HG03520 (cell line): ENCODE data around the gene SCGB1C1.
A peak's percentile ranks its signal among the peaks of the same experiment; 100 is the strongest.

Source experiments
- ATAC-seq: cut with Tn5 transposase; IDR thresholded peaks from one replicate; pipeline ENCODE4 v1.9.1; 2021; ENCODE audit warnings: mild to moderate bottlenecking, moderate library complexity; ENCODE audit not compliant: unreplicated experiment

Gene SCGB1C1

DNA sequence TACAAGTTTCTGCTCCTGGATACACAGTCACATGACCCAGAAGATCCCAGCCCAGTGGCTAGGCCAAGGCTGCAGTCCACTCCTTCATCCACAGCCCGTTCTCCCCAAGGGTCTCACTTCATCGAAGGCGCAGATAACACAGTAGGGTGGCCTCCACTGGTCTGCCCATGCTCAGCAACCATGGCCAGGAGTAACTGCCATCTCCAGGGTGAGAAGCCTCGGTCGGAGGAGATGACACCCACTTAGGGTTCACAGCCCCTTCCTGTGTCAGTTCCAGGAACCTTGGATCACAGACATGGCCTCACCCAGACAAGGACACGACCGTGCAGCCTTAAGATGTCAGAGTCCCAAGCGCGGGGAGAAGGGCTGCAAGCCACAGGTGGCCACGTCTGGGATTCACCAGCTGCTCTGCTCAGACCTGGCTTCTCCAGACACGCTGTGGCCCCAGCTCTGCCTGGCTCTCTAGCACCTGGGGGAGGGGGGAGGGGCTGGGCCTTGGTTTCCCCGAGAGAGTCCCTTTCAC, 11.8 kb downstream of the SCGB1C1 start:
- ATAC-seq, result no peak

DNA sequence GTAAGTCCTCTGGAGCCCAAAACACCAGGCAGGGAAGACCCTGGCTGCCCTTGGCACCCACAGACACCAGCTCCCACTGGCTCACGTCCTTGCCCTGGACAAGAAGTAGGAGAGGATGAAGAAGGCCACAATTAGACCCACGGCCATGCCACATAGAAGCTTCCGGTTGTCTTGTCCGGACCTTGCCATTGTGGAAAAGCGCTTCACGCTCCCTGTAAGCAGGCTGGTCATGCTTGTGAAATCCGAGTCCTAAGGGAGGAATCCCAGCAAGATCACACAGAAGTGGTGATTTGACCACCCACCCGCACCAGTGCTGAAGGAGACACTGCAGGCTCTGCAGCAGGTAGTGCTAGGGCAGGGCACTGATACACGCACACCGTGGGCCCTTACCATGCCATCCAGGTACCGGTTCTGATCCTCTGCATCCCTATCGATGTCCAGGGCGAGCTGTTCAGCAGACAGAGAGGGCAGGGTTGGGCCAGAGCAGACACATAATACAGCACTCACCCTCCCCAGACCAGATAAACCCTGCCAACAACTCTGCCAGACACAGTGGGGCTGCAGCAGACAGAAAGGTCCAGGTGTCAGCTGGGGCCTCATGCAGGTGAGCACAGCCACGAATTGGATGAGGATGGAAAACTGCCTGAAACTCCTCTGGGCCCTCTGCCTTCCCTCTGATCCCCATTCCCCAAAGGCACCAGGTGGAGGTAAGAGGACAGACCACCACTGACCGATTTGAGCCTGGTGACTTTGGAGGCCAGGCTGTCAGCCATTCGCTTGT, 12.5 kb downstream of the SCGB1C1 start:
- ATAC-seq, result no peak

DNA sequence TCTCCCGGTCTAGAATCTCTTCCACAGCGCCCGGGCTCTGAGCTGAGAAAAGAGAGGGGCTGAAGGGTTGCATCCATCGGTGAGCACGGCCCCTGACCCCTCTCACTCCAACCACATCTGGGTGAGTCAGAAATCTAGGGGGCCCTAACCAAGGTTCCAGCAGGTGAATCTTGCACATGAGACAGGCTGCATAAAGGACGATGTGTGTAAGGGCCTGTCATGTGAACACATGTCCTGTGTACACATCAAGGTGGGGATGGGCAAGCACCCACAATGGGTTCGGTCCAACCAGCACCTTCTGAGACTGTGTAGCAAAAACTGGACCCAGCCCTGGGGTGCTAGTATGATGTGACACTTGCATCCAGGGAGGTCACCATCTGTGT, 13.1 kb downstream of the SCGB1C1 start:
- no peak for ATAC-seq

DNA sequence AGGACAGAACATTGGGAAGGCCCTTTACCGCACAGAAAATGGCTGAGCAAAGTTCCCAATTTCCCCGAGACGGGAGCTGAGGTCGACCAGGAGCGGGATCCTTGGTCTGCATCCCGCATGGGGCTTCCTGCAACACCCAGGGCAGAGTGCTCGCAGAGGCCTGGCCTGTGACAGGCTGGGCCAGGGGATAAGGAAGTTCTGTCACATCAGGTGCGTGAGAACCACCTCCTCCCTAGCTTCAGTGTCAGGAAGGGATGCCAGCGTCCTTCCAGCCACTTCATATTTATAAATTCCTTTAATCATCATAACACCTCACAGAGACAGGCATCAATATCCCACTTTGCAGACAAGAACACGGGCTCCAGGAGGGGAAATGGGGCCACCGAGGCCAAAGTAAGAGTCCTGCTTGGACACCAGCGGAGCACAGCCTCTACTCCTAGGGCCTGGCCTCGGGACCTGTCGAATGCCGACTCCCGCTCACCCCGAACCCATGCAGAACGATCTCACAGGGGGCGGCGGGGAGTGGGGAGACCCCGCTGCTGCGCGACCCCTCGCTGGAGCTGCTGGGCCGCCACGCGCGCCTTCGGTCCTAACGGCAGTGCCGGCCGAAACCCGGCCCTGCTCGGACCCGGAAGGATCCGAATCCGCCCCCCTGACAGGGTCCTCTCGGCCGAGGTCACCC, 13.8 kb downstream of the SCGB1C1 start:
- no peak for ATAC-seq

DNA sequence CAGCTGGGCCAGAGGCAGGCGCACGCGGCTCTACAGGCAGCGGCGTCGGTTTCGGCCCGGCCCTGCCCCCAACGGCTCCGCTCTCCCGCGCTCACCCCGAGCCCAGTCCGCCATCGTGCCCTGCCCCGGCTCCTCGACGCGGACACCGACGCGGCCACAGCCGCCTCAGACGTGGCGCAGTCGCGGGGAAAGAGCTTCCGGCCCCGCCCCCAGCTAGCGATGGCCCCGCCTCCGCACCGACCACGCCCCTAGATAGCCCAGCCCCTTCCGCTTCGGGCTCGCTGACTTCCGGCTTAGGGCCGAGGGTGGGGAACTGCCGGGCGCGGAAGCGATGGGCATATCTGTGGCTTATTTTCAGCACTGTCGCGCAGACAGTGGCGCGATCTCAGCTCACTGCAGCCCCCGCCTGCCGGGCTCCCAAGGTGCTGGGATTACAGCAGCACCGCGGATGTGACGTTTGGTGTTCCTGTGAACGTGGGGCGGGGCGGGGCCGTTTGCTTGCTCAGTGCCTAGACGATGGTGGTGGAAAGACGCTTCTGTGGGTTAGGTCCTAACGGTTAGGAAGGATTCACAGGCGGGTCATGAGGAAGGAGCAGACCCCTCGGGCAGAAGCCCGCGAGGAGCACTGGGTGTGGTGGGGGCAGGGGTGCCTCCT, 14.5 kb downstream of the SCGB1C1 start, which contains the start of the genes BET1L and RIC8A:
Gene BET1L (minus strand): TSS at position 192 of the 655 bp plus-strand sequence. CDS start 78 bp downstream, at position 114.
Gene RIC8A (plus strand): TSS at position 501 of the 655 bp plus-strand sequence. CDS start 1,147 bp downstream, outside the sequence.
- ATAC-seq, result peak; percentile 76

DNA sequence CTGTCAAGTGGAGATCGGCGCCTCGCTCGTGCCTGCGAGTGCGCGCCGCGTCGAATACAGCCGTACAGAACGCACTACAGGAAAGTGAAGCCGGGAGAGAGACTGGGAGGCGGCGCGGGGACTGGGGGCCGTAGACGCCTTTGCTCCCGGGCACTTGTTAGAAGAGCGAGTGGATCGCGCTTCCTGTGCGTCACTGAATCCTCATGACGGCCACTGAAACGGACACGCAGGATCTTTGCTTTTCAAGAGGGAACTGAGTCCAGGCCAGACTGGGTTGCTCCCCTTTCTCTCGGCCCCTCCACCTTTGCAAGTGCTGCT, 14.9 kb downstream of the SCGB1C1 start:
- ATAC-seq, result peak; percentile 15

DNA sequence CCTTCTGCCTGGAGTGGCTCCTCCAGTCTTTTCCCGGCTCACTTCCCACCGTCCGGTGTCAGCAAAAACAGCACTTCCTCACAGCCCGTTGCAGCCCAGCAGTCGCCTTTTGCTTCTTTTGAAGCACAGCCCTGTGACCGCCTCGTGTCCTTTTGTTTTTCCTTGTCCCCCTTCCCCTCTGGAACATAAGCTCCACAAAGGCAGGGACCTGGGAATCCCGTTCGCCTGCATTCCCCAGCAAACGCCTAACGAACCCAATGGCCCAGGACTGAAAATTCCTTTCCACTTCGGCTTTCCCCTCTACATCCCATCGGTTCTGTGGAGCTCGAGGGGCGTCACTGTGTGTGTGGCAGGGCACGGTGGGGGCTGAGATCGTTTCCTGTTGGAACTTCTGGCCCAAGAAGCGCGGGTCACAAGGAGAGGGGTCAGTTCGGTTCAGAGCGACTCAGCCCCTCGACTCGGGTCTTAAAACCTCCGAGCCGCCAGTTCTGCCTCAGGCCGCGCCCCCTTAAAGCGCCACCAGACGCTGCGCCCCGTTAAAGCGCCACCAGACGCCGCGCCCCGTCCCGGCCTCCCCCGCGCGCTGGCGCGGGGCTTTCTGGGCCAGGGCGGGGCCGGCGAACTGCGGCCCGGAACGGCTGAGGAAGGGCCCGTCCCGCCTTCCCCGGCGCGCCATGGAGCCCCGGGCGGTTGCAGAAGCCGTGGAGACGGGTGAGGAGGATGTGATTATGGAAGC, 15.5 kb downstream of the SCGB1C1 start:
- ATAC-seq, result no peak

DNA sequence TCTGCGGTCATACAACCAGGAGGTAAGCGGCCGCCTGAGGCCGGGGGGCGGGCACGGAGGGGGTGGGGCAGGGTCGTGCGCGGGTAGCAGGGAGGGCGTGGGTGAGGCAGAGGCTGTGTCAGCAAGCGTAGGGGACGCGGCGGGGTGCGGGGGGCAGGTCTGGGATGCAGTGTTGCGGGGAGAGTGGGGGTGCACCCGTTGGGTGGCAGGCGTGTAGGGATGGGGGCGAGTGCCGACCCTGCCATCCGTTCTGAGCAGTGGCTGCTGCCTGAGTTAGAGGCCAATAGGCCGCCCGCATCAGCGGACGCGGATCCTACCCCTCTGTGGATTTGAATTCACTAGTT, 16.0 kb downstream of the SCGB1C1 start:
- ATAC-seq, result no peak

DNA sequence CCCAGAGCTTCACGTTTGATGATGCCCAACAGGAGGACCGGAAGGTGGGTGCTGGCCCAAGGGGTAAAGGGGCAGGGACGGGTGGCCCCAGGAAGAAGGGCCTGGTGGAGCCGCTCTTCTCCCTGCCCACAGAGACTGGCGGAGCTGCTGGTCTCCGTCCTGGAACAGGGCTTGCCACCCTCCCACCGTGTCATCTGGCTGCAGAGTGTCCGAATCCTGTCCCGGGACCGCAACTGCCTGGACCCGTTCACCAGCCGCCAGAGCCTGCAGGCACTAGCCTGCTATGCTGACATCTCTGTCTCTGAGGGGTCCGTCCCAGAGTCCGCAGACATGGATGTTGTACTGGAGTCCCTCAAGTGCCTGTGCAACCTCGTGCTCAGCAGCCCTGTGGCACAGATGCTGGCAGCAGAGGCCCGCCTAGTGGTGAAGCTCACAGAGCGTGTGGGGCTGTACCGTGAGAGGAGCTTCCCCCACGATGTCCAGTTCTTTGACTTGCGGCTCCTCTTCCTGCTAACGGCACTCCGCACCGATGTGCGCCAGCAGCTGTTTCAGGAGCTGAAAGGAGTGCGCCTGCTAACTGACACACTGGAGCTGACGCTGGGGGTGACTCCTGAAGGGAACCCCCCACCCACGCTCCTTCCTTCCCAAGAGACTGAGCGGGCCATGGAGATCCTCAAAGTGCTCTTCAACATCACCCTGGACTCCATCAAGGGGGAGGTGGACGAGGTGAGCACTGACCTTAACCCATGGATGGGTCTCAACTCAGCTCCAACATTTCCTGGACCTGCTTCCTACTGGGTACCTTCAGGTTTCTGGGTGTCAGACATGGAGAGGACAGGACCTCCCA, 16.6 kb downstream of the SCGB1C1 start:
- no peak for ATAC-seq

DNA sequence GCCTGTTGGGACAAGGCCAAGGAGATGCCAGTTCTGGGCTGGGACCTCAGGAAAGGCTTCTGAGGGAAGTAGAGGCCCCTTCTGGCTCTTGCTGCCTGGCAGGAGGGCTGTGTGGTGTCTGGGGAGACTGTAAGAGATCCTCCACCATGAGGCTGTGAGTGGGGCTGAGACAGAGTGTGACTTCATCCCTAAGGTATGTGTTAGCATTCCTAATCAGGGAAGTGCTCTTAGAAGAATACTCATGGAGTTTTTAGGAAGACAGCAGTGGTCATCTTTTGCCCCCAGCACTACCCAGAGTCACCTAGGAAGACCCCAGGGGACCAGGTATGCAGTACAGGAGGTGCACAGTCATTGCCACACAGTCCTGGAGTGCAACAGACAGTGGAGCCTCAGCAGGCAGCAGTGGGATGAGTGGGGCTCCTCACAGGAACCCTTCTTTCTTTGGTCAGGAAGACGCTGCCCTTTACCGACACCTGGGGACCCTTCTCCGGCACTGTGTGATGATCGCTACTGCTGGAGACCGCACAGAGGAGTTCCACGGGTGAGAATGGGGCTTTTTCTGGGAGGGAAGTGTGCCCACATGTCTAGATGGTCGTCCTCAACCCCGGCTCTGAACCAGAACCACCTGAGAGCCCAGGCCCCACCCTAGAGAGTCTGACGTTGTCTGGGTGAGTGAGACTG, 17.4 kb downstream of the SCGB1C1 start:
- no peak for ATAC-seq

DNA sequence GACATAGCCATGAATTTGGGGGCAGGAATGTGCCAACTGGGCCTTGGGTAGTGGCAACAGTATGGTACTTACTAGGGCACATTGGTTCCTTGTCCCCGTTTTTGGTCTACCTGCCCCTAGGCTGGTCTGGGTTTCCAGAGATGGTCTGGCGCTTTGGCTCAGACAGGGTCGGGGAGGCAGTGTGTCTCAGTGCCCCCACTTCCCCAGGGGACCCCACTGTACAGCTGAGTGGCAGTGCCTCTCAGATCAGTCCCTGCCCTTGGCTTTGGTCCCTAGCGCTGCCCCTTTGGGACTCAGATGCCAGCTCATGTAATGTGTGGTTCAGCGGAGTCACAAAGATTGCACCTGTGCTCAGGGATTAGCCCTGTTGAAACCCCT, 17.9 kb downstream of the SCGB1C1 start:
- no peak for ATAC-seq

DNA sequence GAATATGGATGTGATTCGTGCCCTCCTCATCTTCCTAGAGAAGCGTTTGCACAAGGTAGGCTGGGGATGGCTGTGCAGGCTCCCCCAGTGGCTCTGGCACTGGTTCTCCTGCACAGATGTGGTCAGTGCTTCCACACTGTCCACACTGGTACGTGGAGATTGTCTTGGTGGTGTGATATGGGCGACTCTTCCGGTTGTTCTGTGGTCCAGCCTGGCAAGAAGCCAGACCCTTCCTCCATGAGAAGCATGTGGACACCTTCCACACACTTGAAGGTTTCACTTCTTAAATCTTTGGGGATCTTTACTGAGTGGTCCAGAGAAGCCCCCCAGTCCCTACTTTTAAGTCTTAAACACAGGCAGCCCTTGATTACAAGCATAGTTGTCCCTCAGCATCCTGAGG, 18.4 kb downstream of the SCGB1C1 start:
- ATAC-seq, result no peak

DNA sequence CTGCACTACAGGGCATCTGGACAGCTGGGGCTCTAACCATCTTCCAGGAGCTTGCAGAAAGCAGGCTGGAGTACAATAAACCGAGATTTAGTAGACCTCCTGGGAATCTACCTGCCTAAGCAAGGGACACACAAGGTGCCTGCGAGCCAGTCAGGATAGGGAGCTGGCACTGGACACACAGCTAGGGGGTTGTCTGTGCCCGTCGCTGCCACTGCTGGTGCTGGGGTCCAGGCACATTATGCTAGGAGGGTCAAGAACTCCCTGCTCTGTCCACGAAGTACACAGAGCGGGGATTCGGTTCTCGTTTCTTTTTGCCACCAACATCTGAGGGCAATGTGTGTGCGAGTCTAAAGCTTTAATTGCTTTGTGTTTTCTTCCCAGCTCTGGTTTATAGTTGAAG, 18.9 kb downstream of the SCGB1C1 start:
- ATAC-seq, result no peak

DNA sequence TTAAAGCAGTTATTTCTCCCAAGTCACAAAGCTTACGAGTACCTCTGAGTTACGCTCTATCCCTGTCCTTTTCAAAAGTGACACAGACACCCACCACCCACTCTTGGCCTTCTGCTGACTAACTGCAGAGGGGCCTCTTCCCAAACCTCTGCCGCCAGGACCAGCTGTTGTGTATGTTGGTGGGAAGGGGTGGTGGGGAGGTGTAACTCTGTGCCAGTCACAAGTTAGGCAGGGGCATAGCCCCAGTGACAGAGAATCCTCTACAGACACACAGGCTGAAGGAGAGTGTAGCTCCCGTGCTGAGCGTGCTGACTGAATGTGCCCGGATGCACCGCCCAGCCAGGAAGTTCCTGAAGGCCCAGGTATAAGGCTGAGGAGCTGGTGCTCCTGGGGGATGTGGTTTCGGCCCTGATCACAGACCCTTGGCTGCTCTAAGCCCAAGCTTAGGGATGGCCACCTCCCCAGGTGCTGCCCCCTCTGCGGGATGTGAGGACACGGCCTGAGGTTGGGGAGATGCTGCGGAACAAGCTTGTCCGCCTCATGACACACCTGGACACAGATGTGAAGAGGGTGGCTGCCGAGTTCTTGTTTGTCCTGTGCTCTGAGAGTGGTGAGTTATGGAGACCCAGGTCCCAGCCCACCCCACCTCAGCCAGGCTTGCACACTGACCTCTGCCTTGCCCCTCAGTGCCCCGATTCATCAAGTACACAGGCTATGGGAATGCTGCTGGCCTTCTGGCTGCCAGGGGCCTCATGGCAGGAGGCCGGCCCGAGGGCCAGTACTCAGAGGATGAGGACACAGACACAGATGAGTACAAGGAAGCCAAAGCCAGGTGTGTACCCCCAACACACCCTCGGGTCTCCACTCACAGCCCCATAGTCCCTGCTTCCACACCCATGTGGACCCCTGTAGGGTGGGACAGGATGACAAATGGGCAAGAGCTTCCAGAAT, 19.5 kb downstream of the SCGB1C1 start:
- no peak for ATAC-seq

DNA sequence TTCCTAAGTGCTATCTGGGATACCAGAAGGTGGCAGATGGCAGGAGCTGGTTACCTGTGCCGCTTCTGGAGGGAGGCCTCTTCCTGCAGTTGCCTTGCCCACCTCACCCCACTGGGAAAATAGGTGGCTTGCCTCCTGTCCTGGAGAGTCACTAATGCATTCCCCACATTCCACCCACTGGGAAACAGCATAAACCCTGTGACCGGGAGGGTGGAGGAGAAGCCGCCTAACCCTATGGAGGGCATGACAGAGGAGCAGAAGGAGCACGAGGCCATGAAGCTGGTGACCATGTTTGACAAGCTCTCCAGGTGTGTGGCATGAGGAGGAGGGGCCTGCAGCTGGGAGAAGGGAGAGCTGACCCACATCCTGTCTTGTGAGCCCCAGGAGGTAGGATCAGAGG, 20.2 kb downstream of the SCGB1C1 start:
- no peak for ATAC-seq

DNA sequence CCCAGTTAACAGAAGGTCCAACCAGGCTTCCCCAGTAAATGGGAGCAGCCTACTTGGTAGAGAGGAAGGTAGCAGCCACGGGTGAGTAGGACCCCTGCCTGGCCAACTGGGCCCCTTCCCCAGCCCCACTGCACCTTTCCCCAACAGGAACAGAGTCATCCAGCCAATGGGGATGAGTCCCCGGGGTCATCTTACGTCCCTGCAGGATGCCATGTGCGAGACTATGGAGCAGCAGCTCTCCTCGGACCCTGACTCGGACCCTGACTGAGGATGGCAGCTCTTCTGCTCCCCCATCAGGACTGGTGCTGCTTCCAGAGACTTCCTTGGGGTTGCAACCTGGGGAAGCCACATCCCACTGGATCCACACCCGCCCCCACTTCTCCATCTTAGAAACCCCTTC, 21.2 kb downstream of the SCGB1C1 start:
- no peak for ATAC-seq

DNA sequence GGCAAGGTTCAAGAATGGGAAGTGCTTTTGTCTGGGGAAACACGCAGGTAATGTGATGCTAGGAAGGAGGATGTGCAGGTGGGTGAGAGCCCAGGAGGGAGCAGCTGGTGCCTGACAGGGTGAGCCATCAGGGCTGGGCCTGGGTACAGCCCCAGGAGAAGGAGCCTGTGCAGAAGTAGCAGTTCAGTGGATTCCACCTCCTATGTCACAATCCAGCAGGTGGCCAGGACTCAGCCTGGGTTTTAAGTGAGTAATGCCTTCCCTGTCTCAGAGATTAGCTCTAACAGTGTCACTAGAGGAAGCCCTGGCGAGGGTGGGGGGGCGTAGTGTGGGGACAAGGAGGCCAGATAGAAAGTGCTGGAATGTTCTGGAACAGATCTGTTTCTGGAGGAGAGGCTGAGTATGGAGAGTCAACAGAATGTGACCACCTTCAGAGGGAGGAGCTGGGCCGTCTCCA, 22.7 kb downstream of the SCGB1C1 start:
- ATAC-seq, result no peak
